HepG2 (cell line): ENCODE measurements around the gene ECM1. TPM values are rescaled to one million over a fixed set of nuclear protein-coding genes. Genes with fewer than 3 reads are reported as not detected.

Experiments used
- ATAC-seq: fragments of 200-7000 bp; cut with Tn5 transposase; 3 replicates; pipeline ENCODE4 v1.9.1; 2020; ENCODE audit warnings: mild to moderate bottlenecking, moderate library complexity
- BruUV-seq: library from RNA; stranded (reverse); fragments of 400-500 nt; replicated peaks from 2 replicates; lab custom pipeline; 2021; lab: Mats Ljungman, UMichigan
- CTCF ChIA-PET: fragments of 300-600 bp; formaldehyde crosslinking; extraction: SDS; loops from one replicate; lab custom pipeline; 2021; ENCODE audit warnings: low total read pairs, inconsistent platforms, low intra/inter-chr PET ratio; lab: Yijun Ruan, JAX
- POLR2A ChIA-PET: fragments of 350-600 bp; sonication (Branson Sonifier 250); formaldehyde crosslinking; loops from one replicate; lab custom pipeline; 2020; ENCODE audit warnings: antibody characterized with exemption, inconsistent platforms; lab: Yijun Ruan, JAX
- DNase-seq: peaks from one replicate; pipeline ENCODE4 v3.0.0-alpha.2; 2015; ENCODE audit warnings: low spot score
- FAIRE-seq: peaks from 3 replicates; lab custom pipeline; 2011; peaks lifted over from hg19 to GRCh38; lab: Jason Lieb, UNC
- H2AFZ ChIP-seq: one replicate; pipeline ENCODE4 v1.6.1; 2011; ENCODE audit warnings: low read length, inconsistent platforms
- H3K27ac ChIP-seq: fragments of 300-600 bp; 3 replicates; pipeline ENCODE4 v1.8.0; 2011; ENCODE audit warnings: mixed run types, mild to moderate bottlenecking, mixed read lengths, low read length, inconsistent platforms; ENCODE audit not compliant: insufficient read depth; ENCODE audit errors: extremely low read length
- H3K27me3 ChIP-seq, 2 experiments: fragments of 200-600 bp in 1 of 2; 2 replicates in 1 of 2; 3 replicates in 1 of 2; pipeline versions ENCODE4 v1.6.0 to v1.8.0; 2011; ENCODE audit warnings: low read length in 2 of 2, mild to moderate bottlenecking in 2 of 2, moderate library complexity in 2 of 2, inconsistent platforms in 1 of 2; ENCODE audit not compliant: insufficient read depth in 2 of 2, control insufficient read depth in 1 of 2
- H3K36me3 ChIP-seq, 2 experiments: fragments of 200-600 bp in 1 of 2; replicated peaks in 1 of 2; 2 replicates in 1 of 2; 3 replicates in 1 of 2; pipeline versions ENCODE4 v1.5.1 to v1.8.0; 2011; ENCODE audit warnings: low read length in 2 of 2, inconsistent platforms in 1 of 2; ENCODE audit not compliant: insufficient read depth in 2 of 2, control insufficient read depth in 1 of 2
- H3K4me1 ChIP-seq: 2 replicates; pipeline ENCODE4 v1.5.1; 2012; ENCODE audit warnings: low read length, inconsistent platforms; ENCODE audit not compliant: insufficient read depth
- H3K4me2 ChIP-seq: 2 replicates; pipeline ENCODE4 v1.6.0; 2011; ENCODE audit warnings: low read depth, low read length, inconsistent platforms
- H3K4me3 ChIP-seq, 3 experiments: fragments of 200-600 bp in 1 of 3; sonication (generic), shearing (Covaris generic) in 1 of 3; replicated peaks in 1 of 3; 2 replicates each; pipeline ENCODE4 v1.5.1; 2011 to 2016; ENCODE audit warnings: low read length in 3 of 3, inconsistent platforms in 2 of 3, low read depth in 2 of 3, mild to moderate bottlenecking in 2 of 3, control low read depth in 1 of 3, mixed read lengths in 1 of 3; ENCODE audit not compliant: insufficient read depth in 1 of 3
- H3K79me2 ChIP-seq: one replicate; pipeline ENCODE4 v1.6.1; 2011; ENCODE audit warnings: low read length, inconsistent platforms; ENCODE audit not compliant: insufficient read depth
- H3K9ac ChIP-seq: 2 replicates; pipeline ENCODE4 v1.6.0; 2011; ENCODE audit warnings: mild to moderate bottlenecking, low read depth, low read length, inconsistent platforms; ENCODE audit not compliant: insufficient read depth
- H3K9me3 ChIP-seq: 2 replicates; pipeline ENCODE4 v1.5.1; 2012; ENCODE audit warnings: mild to moderate bottlenecking, low read length
- H4K20me1 ChIP-seq: 2 replicates; pipeline ENCODE4 v1.6.0; 2011; ENCODE audit warnings: inconsistent platforms, mild to moderate bottlenecking, low read length, moderate library complexity; ENCODE audit not compliant: insufficient read depth
- DNMT1 ChIP-seq: sonication (generic); formaldehyde crosslinking; IDR thresholded peaks from 2 replicates; pipeline ENCODE4 v1.5.1; 2020; ENCODE audit warnings: mild to moderate bottlenecking, missing genetic modification reagents
- ELF3 ChIP-seq: IDR thresholded peaks from 2 replicates; pipeline ENCODE4 v1.6.1; 2016; ENCODE audit warnings: missing genetic modification reagents, missing compliant biosample characterization
- FLYWCH1 ChIP-seq: sonication (generic); formaldehyde crosslinking; IDR thresholded peaks from 2 replicates; pipeline ENCODE4 v1.8.1; 2023; ENCODE audit warnings: mild to moderate bottlenecking, missing genetic modification reagents
- KDM2A ChIP-seq: sonication (generic); formaldehyde crosslinking; IDR thresholded peaks from 2 replicates; pipeline ENCODE4 v1.4.0; 2020; ENCODE audit warnings: low read depth, missing genetic modification reagents, borderline replicate concordance
- KDM5A ChIP-seq: fragments of 200-600 bp; sonication (generic); IDR thresholded peaks from 2 replicates; pipeline ENCODE4 v1.7.0; 2018; ENCODE audit warnings: antibody characterized with exemption, mild to moderate bottlenecking, low read length, borderline replicate concordance
- NFIB ChIP-seq: sonication (generic); formaldehyde crosslinking; IDR thresholded peaks from 2 replicates; pipeline ENCODE4 v1.9.0; 2021; ENCODE audit warnings: missing genetic modification reagents, mild to moderate bottlenecking, borderline replicate concordance
- PBX3 ChIP-seq: sonication (generic); formaldehyde crosslinking; IDR thresholded peaks from 2 replicates; pipeline ENCODE4 v1.8.1; 2023; ENCODE audit warnings: missing genetic modification reagents, inconsistent platforms, borderline replicate concordance
- SP2 ChIP-seq: sonication (generic); formaldehyde crosslinking; IDR thresholded peaks from 2 replicates; pipeline ENCODE4 v1.5.1; 2020; ENCODE audit warnings: mild to moderate bottlenecking, missing genetic modification reagents
- ZFP1 ChIP-seq: IDR thresholded peaks from 2 replicates; pipeline ENCODE4 v1.6.1; 2016
- ZFP82 ChIP-seq: sonication (generic); formaldehyde crosslinking; IDR thresholded peaks from 2 replicates; pipeline ENCODE4 v1.5.1; 2020; ENCODE audit warnings: mild to moderate bottlenecking, missing genetic modification reagents, borderline replicate concordance
- ZNF101 ChIP-seq: sonication (generic); formaldehyde crosslinking; IDR thresholded peaks from 2 replicates; pipeline ENCODE4 v1.4.0; 2020; ENCODE audit warnings: mild to moderate bottlenecking, low read depth, missing genetic modification reagents, borderline replicate concordance
- ZNF230 ChIP-seq: sonication (generic); formaldehyde crosslinking; IDR thresholded peaks from 2 replicates; pipeline ENCODE4 v1.4.0; 2020; ENCODE audit warnings: mild to moderate bottlenecking, missing genetic modification reagents
- ZNF30 ChIP-seq: sonication (generic); formaldehyde crosslinking; IDR thresholded peaks from 2 replicates; pipeline ENCODE4 v1.5.0; 2020; ENCODE audit warnings: mild to moderate bottlenecking, missing genetic modification reagents
- ZNF572 ChIP-seq: sonication (generic); formaldehyde crosslinking; IDR thresholded peaks from 2 replicates; pipeline ENCODE4 v1.5.1; 2020; ENCODE audit warnings: mild to moderate bottlenecking, missing genetic modification reagents
- ZNF773 ChIP-seq: sonication (generic); formaldehyde crosslinking; IDR thresholded peaks from 2 replicates; pipeline ENCODE4 v1.4.0; 2020; ENCODE audit warnings: missing genetic modification reagents, borderline replicate concordance
- WGBS: methylation state at CpG from one replicate; pipeline ENCODE4 v1.1.6; 2017; ENCODE audit warnings: low lambda C conversion rate; 5-methylcytosine and 5-hydroxymethylcytosine counted together
- in situ Hi-C: cut with HindIII; loops from 2 replicates; pipeline ENCODE4 v1.10.0; 2017; ENCODE audit warnings: low pct_unique_long_range_greater_than_20kb; ENCODE audit not compliant: extremely low pct_ligation_motif_present
- intact Hi-C: fragments of 100-400 bp; cut with micrococcal nuclease; formaldehyde crosslinking; loops from one replicate; pipeline ENCODE4 v1.10.0; 2022; ENCODE audit not compliant: unreplicated experiment
- polyA plus RNA-seq, 8 experiments: library from polyadenylated mRNA; depleted of rRNA in 3 of 8; stranded (reverse) in 7 of 8; unstranded in 1 of 8; fragments of >200 nt; fragmentation: Illumina TruSeq in 4 of 8; extraction: Trizol in 4 of 8; gene quantifications; 2 replicates each; pipeline versions ENCODE4 v1.2.1 to v1.2.3, GENCODE V29; 2011 to 2016; ENCODE audit warnings: low read depth in 4 of 8, missing spikeins in 1 of 8, mixed read lengths in 1 of 8; ENCODE audit not compliant: insufficient read depth in 1 of 8
- total RNA-seq, 5 experiments: library from RNA; depleted of rRNA; stranded (reverse); fragments of >200 nt; fragmentation: Illumina TruSeq; extraction: Trizol; gene quantifications; 2 replicates each; pipeline ENCODE4 v1.2.3, GENCODE V29; 2016; ENCODE audit warnings: low read depth in 1 of 5
- TF ChIP-seq, protein P1 (sequence below): sonication (generic); formaldehyde crosslinking; IDR thresholded peaks from 2 replicates; pipeline ENCODE4 v1.9.0; 2021; ENCODE audit warnings: missing genetic modification reagents, mild to moderate bottlenecking, borderline replicate concordance
- TF ChIP-seq, protein P2 (sequence below): sonication (generic); formaldehyde crosslinking; IDR thresholded peaks from 2 replicates; pipeline ENCODE4 v1.5.1; 2020; ENCODE audit warnings: missing genetic modification reagents, mild to moderate bottlenecking, borderline replicate concordance
- TF ChIP-seq, protein P3 (sequence below): sonication (generic); formaldehyde crosslinking; IDR thresholded peaks from 2 replicates; pipeline ENCODE4 v1.4.0; 2020; ENCODE audit warnings: missing genetic modification reagents

Gene ECM1
- total and polyA plus RNA-seq, 2 of the 13 experiments (the other 11 are each of a cell fraction or from before 2014, with no cell fraction given) = 0.42 to 1.0 TPM

- Histone ChIP-seq H3K4me1 (peaks cover 47% of the 10 kb centered on the region), H3K27me3 (no peaks in the 10 kb centered on the region), H3K27ac (no peak overlapping the region), H3K9ac (no peak overlapping the region), H4K20me1 (no peaks in the 10 kb centered on the region), H3K36me3 (peaks cover 0 to 5% of the 10 kb centered on the region in 2 experiments; a peak in 2 of 5 replicates), H3K79me2 (no peaks in the 10 kb centered on the region), H3K9me3 (no peaks in the 10 kb centered on the region), H3K4me3 (no peak overlapping the region), H3K4me2 (no peak overlapping the region), H2AFZ (no peak overlapping the region)
- ATAC-seq (no peak), FAIRE-seq (no peak), DNase-seq (no peak)
- BruUV-seq = no TSS peak
- POLR2A ChIA-PET = interaction anchor here (1.3 kb wide), 1 partner anchor 23 kb away, joined by 4 read pairs; the partner anchor contains the start of gene MCL1
- WGBS = 97% methylated on average over 16 of the region's 26 CpGs
- intact Hi-C loops (loop anchor here (10.0 kb wide), 1 partner anchor 302 kb away; the partner anchor contains the start of gene CA14), in situ Hi-C loops (no loop called here)
- CTCF ChIA-PET = no interaction called here
- TF ChIP-seq NFIB (CRISPR knock-in tag) (no peak), ZNF572 (CRISPR knock-in tag) (no peak), ZNF101 (CRISPR knock-in tag) (no peak), ZNF230 (no peak), ZFP1 (CRISPR knock-in tag) (no peak), ZFP82 (CRISPR knock-in tag) (no peak), SP2 (no peak), DNMT1 (CRISPR knock-in tag) (no peak), ZNF30 (CRISPR knock-in tag) (no peak), FLYWCH1 (CRISPR knock-in tag) (no peak), KDM5A (no peak), ELF3 (no peak), KDM2A (no peak), PBX3 (CRISPR knock-in tag) (no peak), ZNF773 (CRISPR knock-in tag) (no peak)
- TF ChIP-seq, protein P1, sequence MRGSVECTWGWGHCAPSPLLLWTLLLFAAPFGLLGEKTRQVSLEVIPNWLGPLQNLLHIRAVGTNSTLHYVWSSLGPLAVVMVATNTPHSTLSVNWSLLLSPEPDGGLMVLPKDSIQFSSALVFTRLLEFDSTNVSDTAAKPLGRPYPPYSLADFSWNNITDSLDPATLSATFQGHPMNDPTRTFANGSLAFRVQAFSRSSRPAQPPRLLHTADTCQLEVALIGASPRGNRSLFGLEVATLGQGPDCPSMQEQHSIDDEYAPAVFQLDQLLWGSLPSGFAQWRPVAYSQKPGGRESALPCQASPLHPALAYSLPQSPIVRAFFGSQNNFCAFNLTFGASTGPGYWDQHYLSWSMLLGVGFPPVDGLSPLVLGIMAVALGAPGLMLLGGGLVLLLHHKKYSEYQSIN (CRISPR knock-in tag) = no peak
- TF ChIP-seq, protein P2, sequence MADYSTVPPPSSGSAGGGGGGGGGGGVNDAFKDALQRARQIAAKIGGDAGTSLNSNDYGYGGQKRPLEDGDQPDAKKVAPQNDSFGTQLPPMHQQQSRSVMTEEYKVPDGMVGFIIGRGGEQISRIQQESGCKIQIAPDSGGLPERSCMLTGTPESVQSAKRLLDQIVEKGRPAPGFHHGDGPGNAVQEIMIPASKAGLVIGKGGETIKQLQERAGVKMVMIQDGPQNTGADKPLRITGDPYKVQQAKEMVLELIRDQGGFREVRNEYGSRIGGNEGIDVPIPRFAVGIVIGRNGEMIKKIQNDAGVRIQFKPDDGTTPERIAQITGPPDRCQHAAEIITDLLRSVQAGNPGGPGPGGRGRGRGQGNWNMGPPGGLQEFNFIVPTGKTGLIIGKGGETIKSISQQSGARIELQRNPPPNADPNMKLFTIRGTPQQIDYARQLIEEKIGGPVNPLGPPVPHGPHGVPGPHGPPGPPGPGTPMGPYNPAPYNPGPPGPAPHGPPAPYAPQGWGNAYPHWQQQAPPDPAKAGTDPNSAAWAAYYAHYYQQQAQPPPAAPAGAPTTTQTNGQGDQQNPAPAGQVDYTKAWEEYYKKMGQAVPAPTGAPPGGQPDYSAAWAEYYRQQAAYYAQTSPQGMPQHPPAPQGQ (CRISPR knock-in tag) = no peak
- TF ChIP-seq, protein P3, sequence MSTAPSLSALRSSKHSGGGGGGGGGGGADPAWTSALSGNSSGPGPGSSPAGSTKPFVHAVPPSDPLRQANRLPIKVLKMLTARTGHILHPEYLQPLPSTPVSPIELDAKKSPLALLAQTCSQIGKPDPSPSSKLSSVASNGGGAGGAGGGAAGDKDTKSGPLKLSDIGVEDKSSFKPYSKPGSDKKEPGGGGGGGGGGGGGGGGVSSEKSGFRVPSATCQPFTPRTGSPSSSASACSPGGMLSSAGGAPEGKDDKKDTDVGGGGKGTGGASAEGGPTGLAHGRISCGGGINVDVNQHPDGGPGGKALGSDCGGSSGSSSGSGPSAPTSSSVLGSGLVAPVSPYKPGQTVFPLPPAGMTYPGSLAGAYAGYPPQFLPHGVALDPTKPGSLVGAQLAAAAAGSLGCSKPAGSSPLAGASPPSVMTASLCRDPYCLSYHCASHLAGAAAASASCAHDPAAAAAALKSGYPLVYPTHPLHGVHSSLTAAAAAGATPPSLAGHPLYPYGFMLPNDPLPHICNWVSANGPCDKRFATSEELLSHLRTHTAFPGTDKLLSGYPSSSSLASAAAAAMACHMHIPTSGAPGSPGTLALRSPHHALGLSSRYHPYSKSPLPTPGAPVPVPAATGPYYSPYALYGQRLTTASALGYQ (CRISPR knock-in tag) = no peak
Measured at GRCh38 chr1:150557065-150557600, 49.2 kb downstream of the ECM1 start.
